Amniotic stem cell (primary cell): ENCODE data around the gene ZNF423.

ENCODE experiments used
- DNase-seq: peaks from one replicate; lab custom pipeline; 2025; lab: John Stamatoyannopoulos, UW

ZNF423 gene

DNA sequence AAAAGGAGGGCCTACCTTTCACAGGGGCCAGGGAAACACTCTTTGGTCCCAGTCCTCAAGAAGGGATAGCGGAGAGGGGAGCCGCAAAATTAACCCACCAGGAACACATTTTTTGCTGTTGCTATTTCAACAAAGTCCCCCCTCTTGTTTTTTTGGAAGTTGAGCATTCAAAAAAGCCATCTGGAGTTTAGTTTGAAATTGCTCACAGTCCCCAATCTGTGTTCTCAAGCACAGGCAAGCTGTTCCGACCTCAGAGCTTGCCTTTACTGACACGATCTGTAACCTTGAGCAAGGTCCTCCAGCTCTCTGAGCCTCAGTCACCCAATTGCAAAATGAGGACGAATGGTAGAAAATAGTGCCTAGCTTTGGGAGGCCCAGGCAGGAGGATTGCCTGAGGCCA lies 131.1 kb downstream of the ZNF423 start:
- DNase-seq = no peak

DNA sequence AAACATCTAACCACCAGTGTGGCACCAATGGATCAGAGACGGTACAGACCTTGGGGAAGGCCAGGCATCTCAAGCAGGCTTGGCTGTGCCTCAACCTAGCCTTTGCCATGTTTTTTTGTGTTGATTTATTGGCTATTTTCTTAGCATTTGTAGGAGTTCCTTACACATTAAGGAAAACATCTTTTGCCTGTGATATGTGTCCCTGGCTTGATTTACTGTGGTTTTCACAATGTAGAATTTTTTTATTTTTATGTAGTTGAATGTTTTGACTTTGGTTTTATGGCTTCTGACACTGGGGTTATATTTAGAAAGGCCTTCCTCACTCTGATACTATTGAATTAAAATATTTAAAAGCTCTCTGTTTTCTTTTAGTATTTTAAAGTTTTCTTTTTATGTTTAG lies 132.6 kb downstream of the ZNF423 start:
- DNase-seq = no peak

GRCh38 chr16:49720225-49720624 lies 135.7 kb downstream of the ZNF423 start:
- DNase-seq = no peak

GRCh38 chr16:49717689-49718088 lies 138.2 kb downstream of the ZNF423 start:
- no peak for DNase-seq

DNA sequence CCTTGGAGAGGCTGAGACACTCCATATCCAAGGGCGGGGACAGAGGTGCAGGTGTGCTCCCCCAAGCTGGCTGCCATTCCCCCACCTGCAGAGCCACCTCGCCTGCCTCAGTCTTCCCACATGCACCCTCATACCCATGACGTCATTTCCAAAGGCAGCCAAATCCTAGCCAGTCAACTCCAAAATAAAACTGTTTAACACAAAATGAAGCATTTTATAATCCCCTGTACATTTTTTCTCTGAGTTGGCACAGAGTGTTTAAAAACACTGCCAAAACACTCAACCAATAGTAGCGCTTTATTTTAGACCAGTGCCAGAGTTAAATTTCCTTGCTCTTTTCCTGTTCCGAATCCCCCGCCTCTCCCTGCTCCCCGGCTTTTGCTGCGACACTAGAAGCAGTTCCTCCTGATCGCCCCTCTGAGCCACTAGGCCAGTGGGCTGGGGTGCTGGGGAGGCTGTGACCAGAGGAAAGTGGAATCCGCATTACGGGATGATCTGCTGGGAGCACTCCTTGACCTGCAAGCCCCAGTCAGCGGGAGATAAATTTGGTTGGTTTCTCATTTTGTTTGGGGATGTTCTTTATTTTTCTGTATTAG lies 139.5 kb downstream of the ZNF423 start:
- DNase-seq = no peak

GRCh38 chr16:49713770-49714169 lies 142.1 kb downstream of the ZNF423 start:
- no peak for DNase-seq

DNA sequence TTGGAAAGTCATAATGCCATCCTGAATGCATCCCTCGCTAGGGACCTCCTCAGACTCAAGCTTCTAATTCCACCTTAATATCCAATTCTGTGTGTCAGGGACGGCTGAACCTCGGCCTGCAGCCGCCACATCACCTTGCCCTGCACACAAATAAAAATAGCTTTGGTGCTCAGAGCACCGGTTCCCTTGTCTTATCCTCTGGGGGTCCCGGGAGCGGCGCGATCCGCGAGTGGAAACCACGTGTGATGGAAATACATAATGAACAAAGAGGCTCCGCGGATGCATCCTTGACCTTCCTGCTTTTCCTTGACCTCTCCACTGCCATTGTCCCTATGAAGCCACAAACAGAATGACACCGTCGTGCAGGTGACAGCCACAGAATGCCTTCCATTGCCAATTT lies 143.4 kb downstream of the ZNF423 start:
- DNase-seq = no peak

GRCh38 chr16:49712106-49712505 lies 143.8 kb downstream of the ZNF423 start:
- no peak for DNase-seq

- DNase-seq = no peak
Measured at GRCh38 chr16:49709057-49709456, 146.9 kb downstream of the ZNF423 start.

DNA sequence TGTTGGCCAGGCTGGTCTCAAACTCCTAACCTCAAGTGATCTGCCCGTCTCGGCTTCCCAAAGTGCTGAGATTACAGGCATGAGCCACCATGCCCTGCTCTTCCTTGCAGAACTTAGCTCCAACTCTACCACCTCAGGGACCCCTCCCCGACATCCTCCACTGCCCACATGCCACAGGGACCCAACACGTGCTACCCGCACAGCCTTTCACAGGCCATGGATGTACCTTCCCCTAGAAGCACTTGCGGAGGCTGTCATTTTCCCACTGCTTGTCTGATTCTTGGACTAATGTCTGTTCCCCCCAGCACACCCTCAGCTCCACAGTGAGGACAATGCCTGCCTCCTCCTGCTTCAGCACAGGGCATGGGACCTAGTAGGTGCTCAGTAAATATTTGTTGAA lies 147.4 kb downstream of the ZNF423 start:
- no peak for DNase-seq

- DNase-seq = no peak
Measured at GRCh38 chr16:49706620-49707355, 149.1 kb downstream of the ZNF423 start.

GRCh38 chr16:49704586-49705155 lies 151.2 kb downstream of the ZNF423 start:
- DNase-seq = no peak

GRCh38 chr16:49703483-49703882 lies 152.4 kb downstream of the ZNF423 start:
- DNase-seq = no peak

GRCh38 chr16:49701789-49702494 lies 154.0 kb downstream of the ZNF423 start:
- no peak for DNase-seq

GRCh38 chr16:49701065-49701685 lies 154.7 kb downstream of the ZNF423 start:
- no peak for DNase-seq

- DNase-seq = no peak
Measured at GRCh38 chr16:49700251-49701064, 155.5 kb downstream of the ZNF423 start.

- DNase-seq = no peak
Measured at GRCh38 chr16:49699841-49700175, 156.1 kb downstream of the ZNF423 start.

GRCh38 chr16:49698931-49699840 lies 156.7 kb downstream of the ZNF423 start:
- no peak for DNase-seq

DNA sequence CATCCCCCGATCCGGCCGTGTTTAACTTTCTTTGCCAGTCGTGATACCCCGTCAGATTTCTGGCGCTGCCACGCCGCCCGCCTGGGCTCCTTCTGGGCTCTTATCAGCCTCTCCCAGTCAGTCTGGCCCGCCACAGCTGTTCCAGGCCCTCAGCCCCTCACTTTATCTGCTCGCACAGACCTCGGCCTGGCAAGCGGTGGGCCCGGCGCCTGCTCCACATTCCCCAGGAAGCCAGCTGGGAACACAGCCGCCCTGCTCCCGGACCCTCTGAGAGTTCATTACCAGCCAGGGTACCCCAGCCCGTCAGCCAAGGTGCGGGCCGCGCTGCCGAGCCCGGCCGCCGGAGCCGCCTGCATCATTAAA lies 157.5 kb downstream of the ZNF423 start:
- no peak for DNase-seq

DNA sequence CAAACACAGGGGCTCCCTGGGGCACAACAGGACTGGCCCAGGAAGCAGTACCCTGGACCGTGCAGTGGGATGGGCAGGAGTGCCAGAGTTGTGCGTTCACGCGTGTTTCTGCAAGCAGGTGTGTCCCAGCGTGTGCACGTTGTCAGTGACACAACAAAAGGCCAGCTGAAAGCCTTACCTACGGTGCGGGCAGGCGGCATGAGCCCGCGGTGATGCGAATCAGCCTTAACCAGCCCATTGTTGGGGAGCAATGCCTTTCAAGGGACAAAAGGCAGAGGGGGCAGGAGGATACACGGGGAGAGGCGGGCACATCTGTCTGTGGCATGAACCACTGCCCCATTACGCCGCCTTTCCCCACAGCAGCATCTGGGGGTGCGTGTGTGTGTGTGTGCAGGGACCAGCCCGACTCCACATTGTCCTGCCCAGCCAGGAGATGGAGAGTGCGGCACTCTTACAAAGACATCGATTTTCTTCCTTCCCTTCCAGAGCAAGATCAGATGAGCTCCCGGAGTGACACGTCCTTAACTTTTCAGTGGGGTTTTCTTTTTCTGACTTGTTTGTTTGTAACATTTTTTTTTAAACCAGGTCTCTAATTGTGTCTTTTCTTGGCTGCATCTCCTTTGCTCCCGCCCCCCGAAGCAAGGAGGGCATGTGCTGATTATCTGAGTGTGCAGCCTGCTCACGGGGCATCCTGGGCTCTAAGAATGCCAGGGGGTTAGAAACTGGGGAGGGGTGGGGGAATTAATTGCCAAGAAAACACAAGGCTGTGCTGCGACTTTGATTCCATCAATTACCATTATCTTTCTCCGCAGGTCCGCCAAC lies 158.1 kb downstream of the ZNF423 start:
- no peak for DNase-seq
